DND-41 (cell line): Measurements from ENCODE around the gene SEMA7A.

Experiments
- EZH2 ChIP-seq: IDR thresholded peaks from 3 replicates; pipeline ENCODE4 v1.6.1; 2012; ENCODE audit warnings: borderline replicate concordance, low read depth, mild to moderate bottlenecking, moderate library complexity, low read length, inconsistent platforms; ENCODE audit not compliant: severe bottlenecking
- TF ChIP-seq, protein P1 (sequence below): IDR thresholded peaks from 2 replicates; pipeline ENCODE4 v1.5.1; 2012; ENCODE audit warnings: borderline replicate concordance, low read length, moderate library complexity, mild to moderate bottlenecking; ENCODE audit not compliant: poor library complexity, severe bottlenecking; ENCODE audit errors: extremely low read depth

DNA sequence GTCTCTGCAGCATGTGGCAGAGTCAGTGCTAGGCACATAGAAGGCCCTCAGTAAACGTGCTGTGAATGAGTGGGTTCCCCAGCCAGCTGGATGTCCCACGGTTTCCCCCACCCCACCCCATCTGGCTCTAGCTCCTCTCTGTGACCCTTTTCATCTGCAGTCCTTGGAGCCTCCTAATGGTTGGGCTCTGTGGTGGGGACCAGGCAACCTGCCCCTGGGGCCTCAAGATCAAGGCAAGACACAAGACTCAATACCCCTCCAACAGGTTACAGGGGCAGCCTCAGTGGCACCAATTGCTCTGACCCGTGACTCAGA lies 49.2 kb downstream of the SEMA7A start:
- TF ChIP-seq, protein P1, sequence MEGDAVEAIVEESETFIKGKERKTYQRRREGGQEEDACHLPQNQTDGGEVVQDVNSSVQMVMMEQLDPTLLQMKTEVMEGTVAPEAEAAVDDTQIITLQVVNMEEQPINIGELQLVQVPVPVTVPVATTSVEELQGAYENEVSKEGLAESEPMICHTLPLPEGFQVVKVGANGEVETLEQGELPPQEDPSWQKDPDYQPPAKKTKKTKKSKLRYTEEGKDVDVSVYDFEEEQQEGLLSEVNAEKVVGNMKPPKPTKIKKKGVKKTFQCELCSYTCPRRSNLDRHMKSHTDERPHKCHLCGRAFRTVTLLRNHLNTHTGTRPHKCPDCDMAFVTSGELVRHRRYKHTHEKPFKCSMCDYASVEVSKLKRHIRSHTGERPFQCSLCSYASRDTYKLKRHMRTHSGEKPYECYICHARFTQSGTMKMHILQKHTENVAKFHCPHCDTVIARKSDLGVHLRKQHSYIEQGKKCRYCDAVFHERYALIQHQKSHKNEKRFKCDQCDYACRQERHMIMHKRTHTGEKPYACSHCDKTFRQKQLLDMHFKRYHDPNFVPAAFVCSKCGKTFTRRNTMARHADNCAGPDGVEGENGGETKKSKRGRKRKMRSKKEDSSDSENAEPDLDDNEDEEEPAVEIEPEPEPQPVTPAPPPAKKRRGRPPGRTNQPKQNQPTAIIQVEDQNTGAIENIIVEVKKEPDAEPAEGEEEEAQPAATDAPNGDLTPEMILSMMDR = no peak
- no peak for TF ChIP-seq EZH2
